PFSK-1 (cell line): ENCODE data around the gene DEFB127. TPM values are rescaled to one million over a fixed set of nuclear protein-coding genes. Genes with fewer than 3 reads are reported as not detected.

Experiments
- FOXP2 ChIP-seq: optimal IDR thresholded peaks from 2 replicates; pipeline ENCODE3; 2011; ENCODE audit warnings: borderline replicate concordance, control low read depth, inconsistent platforms; ENCODE audit not compliant: insufficient read depth; ENCODE audit errors: extremely low read length, extremely low read depth
- POLR2AphosphoS5 ChIP-seq: IDR thresholded peaks from 2 replicates; pipeline ENCODE4 v1.6.1; 2012; ENCODE audit warnings: low read depth, mild to moderate bottlenecking, control low read depth, low read length, moderate library complexity
- REST ChIP-seq, 2 experiments: IDR thresholded peaks; 2 replicates each; pipeline versions ENCODE4 v1.6.1 to v1.8.0; 2011 to 2012; ENCODE audit warnings: low read depth in 2 of 2, low read length in 2 of 2, control low read depth in 1 of 2, inconsistent platforms in 1 of 2, mild to moderate bottlenecking in 1 of 2, moderate library complexity in 1 of 2; ENCODE audit not compliant: insufficient read depth in 1 of 2
- SIN3A ChIP-seq: IDR thresholded peaks from 2 replicates; pipeline ENCODE4 v1.6.1; 2012; ENCODE audit warnings: mild to moderate bottlenecking, low read length, moderate library complexity, borderline replicate concordance; ENCODE audit not compliant: insufficient read depth
- TAF1 ChIP-seq: IDR thresholded peaks from 2 replicates; pipeline ENCODE4 v1.6.1; 2012; ENCODE audit warnings: low read length, control low read depth, borderline replicate concordance; ENCODE audit not compliant: insufficient read depth
- polyA plus RNA-seq: library from polyadenylated mRNA; unstranded; fragments of >200 nt; gene quantifications from one replicate; pipeline ENCODE4 v1.2.1, GENCODE V29; 2012; ENCODE audit warnings: low read depth, missing spikeins; ENCODE audit not compliant: insufficient read length

The DEFB127 gene, protein sequence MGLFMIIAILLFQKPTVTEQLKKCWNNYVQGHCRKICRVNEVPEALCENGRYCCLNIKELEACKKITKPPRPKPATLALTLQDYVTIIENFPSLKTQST
- not detected for polyA plus RNA-seq

DNA sequence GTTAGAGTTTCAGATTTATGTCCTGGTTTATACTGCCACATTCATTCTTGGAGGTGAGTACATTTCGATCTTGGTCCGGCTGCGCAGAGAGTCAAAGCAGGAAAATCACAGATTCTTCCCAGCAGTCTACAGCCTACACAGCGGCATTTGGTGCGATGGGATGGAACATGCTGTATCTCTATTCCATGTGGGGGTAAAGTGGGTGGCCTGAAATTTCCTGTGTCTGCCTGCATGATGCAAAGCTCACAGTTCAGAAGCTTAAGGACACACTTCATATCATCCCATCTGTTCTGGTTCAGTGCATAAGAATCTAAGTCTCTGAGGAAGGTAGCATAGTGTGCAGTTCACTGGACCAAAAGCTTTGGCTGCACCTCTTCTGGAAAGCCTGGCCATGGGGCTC is at the start of gene DEFB127:
DEFB127 (plus strand) TSS at position 301 of the 400 bp plus-strand sequence; CDS start at position 392, 91 bp downstream.
- TF ChIP-seq POLR2AphosphoS5 (no peak), TAF1 (no peak), SIN3A (no peak), FOXP2 (no peak), REST (IDR thresholded peaks at IDR 0.05; ENCODE audit: insufficient read depth in 1 of 2, low read depth in 2 of 2, low read length in 2 of 2) (no peak)

- no peak for TF ChIP-seq TAF1
- TF ChIP-seq SIN3A, result no peak
- no peak for TF ChIP-seq FOXP2
- TF ChIP-seq POLR2AphosphoS5, result no peak
- no peak for TF ChIP-seq REST (IDR thresholded peaks at IDR 0.05; ENCODE audit: insufficient read depth in 1 of 2, low read depth in 2 of 2, low read length in 2 of 2)
Measured at GRCh38 chr20:112396-112795, 44.9 kb upstream of the DEFB127 start.

DNA sequence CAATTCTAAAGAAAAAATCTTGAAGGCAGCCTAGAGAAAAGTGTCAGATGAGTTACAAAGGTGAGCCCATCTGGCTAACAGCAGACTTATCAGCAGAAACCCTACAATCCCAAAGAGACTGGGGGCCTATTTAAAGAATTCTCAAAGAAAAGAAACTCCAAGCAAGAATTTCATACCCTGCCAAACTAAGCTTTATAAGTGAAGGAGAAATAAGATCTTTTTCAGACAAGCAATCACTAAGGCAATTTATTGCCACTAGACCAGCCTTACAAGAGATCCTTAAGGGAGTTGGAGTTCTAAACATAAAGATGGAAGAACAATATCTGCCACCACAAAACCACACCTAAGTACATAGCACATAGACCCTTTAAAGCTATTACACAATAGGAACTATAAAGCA is 39.7 kb upstream of the DEFB127 start:
- TF ChIP-seq TAF1 (no peak), POLR2AphosphoS5 (no peak), FOXP2 (no peak), REST (IDR thresholded peaks at IDR 0.05; ENCODE audit: insufficient read depth in 1 of 2, low read depth in 2 of 2, low read length in 2 of 2) (no peak), SIN3A (no peak)

- no peak for TF ChIP-seq SIN3A
- TF ChIP-seq REST (IDR thresholded peaks at IDR 0.05; ENCODE audit: insufficient read depth in 1 of 2, low read depth in 2 of 2, low read length in 2 of 2), result no peak
- no peak for TF ChIP-seq TAF1
- TF ChIP-seq POLR2AphosphoS5, result no peak
- no peak for TF ChIP-seq FOXP2
Measured at GRCh38 chr20:137668-138490, 19.4 kb upstream of the DEFB127 start.
